ENCODE data around the gene SHLD2. TPM values are rescaled to one million over a fixed set of nuclear protein-coding genes. Genes with fewer than 3 reads are reported as not detected.

SHLD2 gene
- total RNA-seq, 4 donors from 2014 or later, result 17.1 to 61.6 (median 30.2) TPM

Other genes with a start within 250 kb of the SHLD2 start
- gene MMRN2, start 137.6 kb upstream of the SHLD2 start, total RNA-seq, result 100 to 1,000 TPM in 1 of 4 donors, 10 to 100 TPM in 3; 45.0 to 133 (median 74.2) TPM
- 10 to 100 TPM in 3 of 4 donors, 1 to 10 TPM in 1; 5.5 to 68.6 (median 36.2) TPM for gene SNCG, start 136.6 kb upstream of the SHLD2 start, total RNA-seq
- gene ADIRF, start 126.7 kb upstream of the SHLD2 start, total RNA-seq, result 100 to 1,000 TPM in 3 of 4 donors, 1 to 10 TPM in 1; 8.5 to 368 (median 275) TPM
- not detected for gene FAM25A, start 74.9 kb upstream of the SHLD2 start, total RNA-seq
- gene GLUD1, start 363 bp upstream of the SHLD2 start, total RNA-seq, result 100 to 1,000 TPM; 115 to 189 (median 125) TPM
- 1 to 10 TPM in 2 of 4 donors, not detected in 2; 1.1 to 1.2 TPM for gene NUTM2A, start 130.2 kb downstream of the SHLD2 start, total RNA-seq

Data from uterus (tissue), 4 donors.